Gastroesophageal sphincter (tissue), 3 donors: Measurements from ENCODE around the gene ZNF335.

Source experiments
- CTCF ChIP-seq, 4 experiments: fragments of 200-600 bp in 2 of 4; fragments of 450-650 bp in 2 of 4; sonication (generic) in 1 of 4; IDR thresholded peaks; one replicate each; pipeline ENCODE4 v1.5.1; 2017 to 2019; ENCODE audit warnings: antibody characterized with exemption in 4 of 4, mild to moderate bottlenecking in 2 of 4, moderate library complexity in 2 of 4
- EP300 ChIP-seq: sonication (generic); formaldehyde crosslinking; IDR thresholded peaks from one replicate; pipeline ENCODE4 v1.6.1; 2017; ENCODE audit warnings: antibody characterized with exemption, mild to moderate bottlenecking
- POLR2A ChIP-seq, 2 donors: fragments of 450-650 bp; IDR thresholded peaks; one replicate each; pipeline ENCODE4 v1.6.1; 2017; ENCODE audit warnings: antibody characterized with exemption in 2 of 2, mild to moderate bottlenecking in 2 of 2, moderate library complexity in 1 of 2
- POLR2AphosphoS5 ChIP-seq: sonication (generic); formaldehyde crosslinking; IDR thresholded peaks from one replicate; pipeline ENCODE4 v1.6.1; 2017; ENCODE audit warnings: antibody characterized with exemption

DNA sequence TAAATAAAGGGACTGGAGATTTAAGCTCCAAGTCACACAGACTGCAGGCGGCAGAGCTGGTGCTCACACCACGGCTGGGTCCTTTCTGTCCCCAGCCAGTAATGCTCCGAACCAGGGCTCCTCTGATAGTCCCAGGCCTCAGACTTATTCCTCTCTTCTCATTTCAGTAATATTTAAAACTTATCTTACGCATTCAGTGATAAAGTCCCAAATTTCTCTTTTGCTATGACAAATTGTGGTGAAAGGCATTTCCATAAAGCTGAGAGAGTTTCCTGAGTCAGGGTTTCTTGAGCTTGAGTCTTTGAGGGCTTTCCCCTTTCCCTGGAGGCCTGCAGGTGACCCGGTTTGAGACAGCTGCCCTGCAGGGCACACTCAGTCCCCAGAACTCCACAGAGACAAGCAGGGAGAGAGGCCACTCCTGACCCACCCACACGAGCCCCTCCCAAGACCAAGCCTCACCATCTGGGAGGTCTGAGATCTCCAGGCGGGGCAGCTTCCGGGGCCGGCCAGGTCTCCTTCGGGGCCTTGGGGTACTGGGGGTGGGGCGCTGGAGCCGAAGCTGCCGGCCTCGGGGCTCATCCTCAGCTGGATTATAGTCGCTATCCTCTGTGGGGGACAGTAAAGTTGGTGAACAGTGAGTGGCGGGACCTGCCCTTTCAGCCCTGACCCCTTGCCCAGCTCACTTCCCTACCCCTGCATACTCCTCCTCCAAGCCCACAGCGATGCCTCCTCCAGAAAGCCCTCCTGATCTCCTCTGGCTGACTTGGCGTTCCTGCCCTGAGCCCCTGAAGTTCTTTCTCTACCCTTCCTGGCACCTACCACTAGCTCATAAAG is 6.6 kb downstream of the ZNF335 start:
- TF ChIP-seq POLR2A (IDR thresholded peaks at IDR 0.05) (no peak), CTCF (IDR thresholded peaks at IDR 0.05) (no peak), POLR2AphosphoS5 (no peak), EP300 (no peak)
